ENCODE measurements around the gene VWA3B.
A peak's percentile ranks its signal among the peaks of the same experiment; 100 is the strongest.

Gene VWA3B

GRCh38 chr2:98311090-98311489 is 224.1 kb downstream of the VWA3B start:
- H3K9ac ChIP-seq (ENCODE audit: low read depth, low read length, poor library complexity) = no peak overlapping the region
- H3K27ac ChIP-seq (replicated peaks; ENCODE audit: low read length) = no peak overlapping the region
- no peak overlapping the region for H3K4ac ChIP-seq (ENCODE audit: low read length)
- H3K9me3 ChIP-seq (replicated peaks in 1 of 2; ENCODE audit: control insufficient read depth in 2 of 2, insufficient read depth in 1 of 2, low read depth in 1 of 2, low read length in 2 of 2) = no peaks in the 10 kb centered on the region
- H3K27me3 ChIP-seq (ENCODE audit: control insufficient read depth in 3 of 3, insufficient read depth in 3 of 3, low read depth in 1 of 3, low read length in 3 of 3) = no peaks in the 10 kb centered on the region
- no peak overlapping the region for H3K4me3 ChIP-seq (ENCODE audit: low read length in 2 of 2)
- H2BK12ac ChIP-seq (ENCODE audit: low read length) = no peak overlapping the region
- H3K23ac ChIP-seq (ENCODE audit: low read depth, low read length, poor library complexity) = no peak overlapping the region
- H3K79me1 ChIP-seq (ENCODE audit: low read depth, low read length) = no peaks in the 10 kb centered on the region
- H2BK5ac ChIP-seq (ENCODE audit: low read length) = no peak overlapping the region
- H3K4me2 ChIP-seq (ENCODE audit: insufficient read depth, low read length, poor library complexity, severe bottlenecking) = no peak overlapping the region
- no peak overlapping the region for H3K14ac ChIP-seq (ENCODE audit: low read length)
- H3K36me3 ChIP-seq (replicated peaks in 1 of 2; ENCODE audit: control insufficient read depth in 2 of 2, insufficient read depth in 2 of 2, low read length in 2 of 2) = no peaks in the 10 kb centered on the region
- no CpG with 5 or more reads among the region's 3 CpGs for WGBS, 2 donors (ENCODE audit: extremely low coverage in 2 of 2, insufficient read length in 2 of 2, insufficient replicate concordance in 1 of 2)
- H2AK5ac ChIP-seq (ENCODE audit: low read depth, low read length) = no peak overlapping the region
- H2BK120ac ChIP-seq (ENCODE audit: low read depth, low read length) = no peak overlapping the region
- H3K18ac ChIP-seq (ENCODE audit: low read length) = no peak overlapping the region
- no peak overlapping the region for H2BK15ac ChIP-seq (ENCODE audit: low read length)
- no peak for DNase-seq (ENCODE audit: low spot score)
- H4K91ac ChIP-seq (ENCODE audit: low read depth, low read length, poor library complexity) = no peak overlapping the region
- no peak overlapping the region for H4K8ac ChIP-seq (ENCODE audit: low read depth, low read length)
- H2AFZ ChIP-seq (ENCODE audit: low read length) = no peak overlapping the region
- peaks cover 0 to 4% of the 10 kb centered on the region in 2 donors for H3K4me1 ChIP-seq (ENCODE audit: control insufficient read depth in 2 of 2, insufficient read depth in 1 of 2, low read depth in 1 of 2, low read length in 2 of 2)

GRCh38 chr2:98311771-98312545 is 225.0 kb downstream of the VWA3B start:
- Histone ChIP-seq H2BK5ac (ENCODE audit: low read length) (no peak overlapping the region), H2BK120ac (ENCODE audit: low read depth, low read length) (no peak overlapping the region), H3K4ac (ENCODE audit: low read length) (no peak overlapping the region), H3K4me2 (ENCODE audit: insufficient read depth, low read length, poor library complexity, severe bottlenecking) (no peak overlapping the region), H2AFZ (ENCODE audit: low read length) (no peak overlapping the region), H3K27me3 (ENCODE audit: control insufficient read depth in 3 of 3, insufficient read depth in 3 of 3, low read depth in 1 of 3, low read length in 3 of 3) (no peaks in the 10 kb centered on the region), H3K23ac (ENCODE audit: low read depth, low read length, poor library complexity) (no peak overlapping the region), H3K9me3 (replicated peaks in 1 of 2; ENCODE audit: control insufficient read depth in 2 of 2, insufficient read depth in 1 of 2, low read depth in 1 of 2, low read length in 2 of 2) (no peaks in the 10 kb centered on the region), H2AK5ac (ENCODE audit: low read depth, low read length) (no peak overlapping the region), H3K18ac (ENCODE audit: low read length) (peak overlapping the region; percentile 5), H3K14ac (ENCODE audit: low read length) (no peak overlapping the region), H2BK15ac (ENCODE audit: low read length) (no peak overlapping the region), H4K91ac (ENCODE audit: low read depth, low read length, poor library complexity) (no peak overlapping the region), H3K4me3 (ENCODE audit: low read length in 2 of 2) (no peak overlapping the region), H3K79me1 (ENCODE audit: low read depth, low read length) (no peaks in the 10 kb centered on the region), H3K27ac (replicated peaks; ENCODE audit: low read length) (no peak overlapping the region), H3K36me3 (replicated peaks in 1 of 2; ENCODE audit: control insufficient read depth in 2 of 2, insufficient read depth in 2 of 2, low read length in 2 of 2) (no peaks in the 10 kb centered on the region), H3K9ac (ENCODE audit: low read depth, low read length, poor library complexity) (no peak overlapping the region), H3K4me1 (ENCODE audit: control insufficient read depth in 2 of 2, insufficient read depth in 1 of 2, low read depth in 1 of 2, low read length in 2 of 2) (peaks cover 0 to 4% of the 10 kb centered on the region in 2 donors), H2BK12ac (ENCODE audit: low read length) (no peak overlapping the region), H4K8ac (ENCODE audit: low read depth, low read length) (no peak overlapping the region)
- DNase-seq (ENCODE audit: low spot score) = no peak
- WGBS, 2 donors (ENCODE audit: extremely low coverage in 2 of 2, insufficient read length in 2 of 2, insufficient replicate concordance in 1 of 2) = no CpG with 5 or more reads among the region's 33 CpGs

GRCh38 chr2:98313492-98314250 is 226.7 kb downstream of the VWA3B start:
- no peaks in the 10 kb centered on the region for H3K79me1 ChIP-seq (ENCODE audit: low read depth, low read length)
- no peak overlapping the region for H3K18ac ChIP-seq (ENCODE audit: low read length)
- DNase-seq (ENCODE audit: low spot score) = no peak
- H2AFZ ChIP-seq (ENCODE audit: low read length) = no peak overlapping the region
- no CpG with 5 or more reads among the region's 8 CpGs for WGBS, 2 donors (ENCODE audit: extremely low coverage in 2 of 2, insufficient read length in 2 of 2, insufficient replicate concordance in 1 of 2)
- H2BK15ac ChIP-seq (ENCODE audit: low read length) = no peak overlapping the region
- no peak overlapping the region for H3K14ac ChIP-seq (ENCODE audit: low read length)
- no peaks in the 10 kb centered on the region for H3K9me3 ChIP-seq (replicated peaks in 1 of 2; ENCODE audit: control insufficient read depth in 2 of 2, insufficient read depth in 1 of 2, low read depth in 1 of 2, low read length in 2 of 2)
- no peak overlapping the region for H3K23ac ChIP-seq (ENCODE audit: low read depth, low read length, poor library complexity)
- H4K8ac ChIP-seq (ENCODE audit: low read depth, low read length) = no peak overlapping the region
- H3K4me1 ChIP-seq (ENCODE audit: control insufficient read depth in 2 of 2, insufficient read depth in 1 of 2, low read depth in 1 of 2, low read length in 2 of 2) = peaks cover 0 to 4% of the 10 kb centered on the region in 2 donors
- H3K27ac ChIP-seq (replicated peaks; ENCODE audit: low read length) = no peak overlapping the region
- no peak overlapping the region for H3K4me2 ChIP-seq (ENCODE audit: insufficient read depth, low read length, poor library complexity, severe bottlenecking)
- no peak overlapping the region for H3K4ac ChIP-seq (ENCODE audit: low read length)
- no peak overlapping the region for H4K91ac ChIP-seq (ENCODE audit: low read depth, low read length, poor library complexity)
- no peak overlapping the region for H3K9ac ChIP-seq (ENCODE audit: low read depth, low read length, poor library complexity)
- H2AK5ac ChIP-seq (ENCODE audit: low read depth, low read length) = no peak overlapping the region
- H2BK12ac ChIP-seq (ENCODE audit: low read length) = no peak overlapping the region
- no peaks in the 10 kb centered on the region for H3K36me3 ChIP-seq (replicated peaks in 1 of 2; ENCODE audit: control insufficient read depth in 2 of 2, insufficient read depth in 2 of 2, low read length in 2 of 2)
- no peak overlapping the region for H2BK120ac ChIP-seq (ENCODE audit: low read depth, low read length)
- H2BK5ac ChIP-seq (ENCODE audit: low read length) = no peak overlapping the region
- no peaks in the 10 kb centered on the region for H3K27me3 ChIP-seq (ENCODE audit: control insufficient read depth in 3 of 3, insufficient read depth in 3 of 3, low read depth in 1 of 3, low read length in 3 of 3)
- H3K4me3 ChIP-seq (ENCODE audit: low read length in 2 of 2) = no peak overlapping the region

GRCh38 chr2:98314251-98314650 is 227.3 kb downstream of the VWA3B start:
- H3K23ac ChIP-seq (ENCODE audit: low read depth, low read length, poor library complexity) = no peak overlapping the region
- no peak overlapping the region for H2BK120ac ChIP-seq (ENCODE audit: low read depth, low read length)
- H3K4ac ChIP-seq (ENCODE audit: low read length) = no peak overlapping the region
- peaks cover 0 to 4% of the 10 kb centered on the region in 2 donors for H3K4me1 ChIP-seq (ENCODE audit: control insufficient read depth in 2 of 2, insufficient read depth in 1 of 2, low read depth in 1 of 2, low read length in 2 of 2)
- no peak overlapping the region for H3K14ac ChIP-seq (ENCODE audit: low read length)
- no peak overlapping the region for H4K91ac ChIP-seq (ENCODE audit: low read depth, low read length, poor library complexity)
- H2BK15ac ChIP-seq (ENCODE audit: low read length) = no peak overlapping the region
- H3K4me3 ChIP-seq (ENCODE audit: low read length in 2 of 2) = no peak overlapping the region
- no peak overlapping the region for H3K27ac ChIP-seq (replicated peaks; ENCODE audit: low read length)
- no peak overlapping the region for H4K8ac ChIP-seq (ENCODE audit: low read depth, low read length)
- H3K9ac ChIP-seq (ENCODE audit: low read depth, low read length, poor library complexity) = no peak overlapping the region
- H2BK12ac ChIP-seq (ENCODE audit: low read length) = no peak overlapping the region
- DNase-seq (ENCODE audit: low spot score) = no peak
- H3K9me3 ChIP-seq (replicated peaks in 1 of 2; ENCODE audit: control insufficient read depth in 2 of 2, insufficient read depth in 1 of 2, low read depth in 1 of 2, low read length in 2 of 2) = peaks cover 0 to 2% of the 10 kb centered on the region in 2 donors
- WGBS, 2 donors (ENCODE audit: extremely low coverage in 2 of 2, insufficient read length in 2 of 2, insufficient replicate concordance in 1 of 2) = no CpG with 5 or more reads among the region's 4 CpGs
- no peaks in the 10 kb centered on the region for H3K79me1 ChIP-seq (ENCODE audit: low read depth, low read length)
- H2BK5ac ChIP-seq (ENCODE audit: low read length) = no peak overlapping the region
- H3K18ac ChIP-seq (ENCODE audit: low read length) = no peak overlapping the region
- no peaks in the 10 kb centered on the region for H3K27me3 ChIP-seq (ENCODE audit: control insufficient read depth in 3 of 3, insufficient read depth in 3 of 3, low read depth in 1 of 3, low read length in 3 of 3)
- H3K36me3 ChIP-seq (replicated peaks in 1 of 2; ENCODE audit: control insufficient read depth in 2 of 2, insufficient read depth in 2 of 2, low read length in 2 of 2) = no peaks in the 10 kb centered on the region
- no peak overlapping the region for H2AK5ac ChIP-seq (ENCODE audit: low read depth, low read length)
- H3K4me2 ChIP-seq (ENCODE audit: insufficient read depth, low read length, poor library complexity, severe bottlenecking) = no peak overlapping the region
- H2AFZ ChIP-seq (ENCODE audit: low read length) = no peak overlapping the region

All from neuronal stem cell (in vitro differentiated cells).